Psoas muscle (tissue), 8 donors: ENCODE data around the gene SF3B2. TPM values are rescaled to one million over a fixed set of nuclear protein-coding genes. Genes with fewer than 3 reads are reported as not detected.

Source experiments
- ATAC-seq, 4 donors: fragments of 200-7000 bp; cut with Tn5 transposase; one replicate each; pipeline ENCODE4 v1.9.1; 2020; ENCODE audit warnings: moderate library complexity in 3 of 4, mild to moderate bottlenecking in 2 of 4
- DNase-seq, 2 donors: peaks; one replicate each; pipeline ENCODE4 v3.0.0-alpha.2; 2020
- H3K27ac ChIP-seq: fragments of 200-600 bp; one replicate; pipeline ENCODE4 v1.8.0; 2022
- H3K27me3 ChIP-seq, 3 donors: fragments of 200-600 bp in 1 of 3; one replicate each; pipeline versions ENCODE4 v1.6.1 to v1.8.0; 2013 to 2022; ENCODE audit warnings: low read length in 2 of 3, mild to moderate bottlenecking in 2 of 3, moderate library complexity in 1 of 3; ENCODE audit not compliant: insufficient read depth in 3 of 3
- H3K36me3 ChIP-seq, 2 donors: fragments of 200-600 bp in 1 of 2; one replicate each; pipeline versions ENCODE4 v1.6.1 to v1.8.0; 2013 to 2022; ENCODE audit warnings: low read depth in 1 of 2, mild to moderate bottlenecking in 1 of 2, moderate library complexity in 1 of 2; ENCODE audit not compliant: insufficient read depth in 1 of 2
- H3K4me1 ChIP-seq: fragments of 200-600 bp; one replicate; pipeline ENCODE4 v1.8.0; 2022
- H3K4me3 ChIP-seq: fragments of 200-600 bp; one replicate; pipeline ENCODE4 v1.8.0; 2022; ENCODE audit warnings: mild to moderate bottlenecking
- H3K9me3 ChIP-seq: fragments of 200-600 bp; one replicate; pipeline ENCODE4 v1.8.0; 2022
- WGBS, 3 donors: extraction: QIAGEN DNeasy Blood & Tissue Kit; methylation state at CpG; one replicate each; pipeline versions ENCODE4 v1.1.6 to v1.1.7; 2013; 5-methylcytosine and 5-hydroxymethylcytosine counted together
- intact Hi-C, 2 donors: fragments of 100-400 bp; cut with DNase I; formaldehyde crosslinking; loops; one replicate each; pipeline versions ENCODE4 v1.11.0 to v1.14.2; 2022
- polyA plus RNA-seq, 3 donors: library from polyadenylated mRNA; stranded (reverse); fragments of 200-250 nt; gene quantifications; one replicate each; pipeline ENCODE4 v1.2.3, GENCODE V29; 2013
- total RNA-seq, 4 donors: library from RNA; stranded (reverse); fragmentation: NEBNext Ultra II Directional in 2 of 4; extraction: Animal tissue kit (Norgen Biotek cat#: 25700) in 2 of 4; gene quantifications; one replicate each; pipeline versions ENCODE4 v1.2.1 to v1.2.4, GENCODE V29; 2021 to 2023
- TF ChIP-seq, protein P1 (sequence below): fragments of 200-600 bp; IDR thresholded peaks from one replicate; pipeline ENCODE4 v1.8.0; 2022; ENCODE audit warnings: antibody characterized with exemption
- donor health status: healthy with polysubstance abuse.
- donor health status: DM: no; HTN: no; CAD: no; lungs with moderate emphysema.
- donor health status: Bipolar disorder and iron deficiency.
- donor health status: healthy.
- donor health status: DM: yes; HTN: yes; CAD: no.
- donor health status: DM: no; HTN: no; CAD: no.
- donor health status: DM: no; HTN: no; CAD: no.
- donor health status: DM: yes; HTN: yes; CAD: no.

The SF3B2 gene
- total and polyA plus RNA-seq, 7 donors = 62.8 to 135 (median 90.8) TPM

GRCh38 chr11:66050581-66051231, 1.5 kb upstream of the SF3B2 start:
- TF ChIP-seq, protein P1, sequence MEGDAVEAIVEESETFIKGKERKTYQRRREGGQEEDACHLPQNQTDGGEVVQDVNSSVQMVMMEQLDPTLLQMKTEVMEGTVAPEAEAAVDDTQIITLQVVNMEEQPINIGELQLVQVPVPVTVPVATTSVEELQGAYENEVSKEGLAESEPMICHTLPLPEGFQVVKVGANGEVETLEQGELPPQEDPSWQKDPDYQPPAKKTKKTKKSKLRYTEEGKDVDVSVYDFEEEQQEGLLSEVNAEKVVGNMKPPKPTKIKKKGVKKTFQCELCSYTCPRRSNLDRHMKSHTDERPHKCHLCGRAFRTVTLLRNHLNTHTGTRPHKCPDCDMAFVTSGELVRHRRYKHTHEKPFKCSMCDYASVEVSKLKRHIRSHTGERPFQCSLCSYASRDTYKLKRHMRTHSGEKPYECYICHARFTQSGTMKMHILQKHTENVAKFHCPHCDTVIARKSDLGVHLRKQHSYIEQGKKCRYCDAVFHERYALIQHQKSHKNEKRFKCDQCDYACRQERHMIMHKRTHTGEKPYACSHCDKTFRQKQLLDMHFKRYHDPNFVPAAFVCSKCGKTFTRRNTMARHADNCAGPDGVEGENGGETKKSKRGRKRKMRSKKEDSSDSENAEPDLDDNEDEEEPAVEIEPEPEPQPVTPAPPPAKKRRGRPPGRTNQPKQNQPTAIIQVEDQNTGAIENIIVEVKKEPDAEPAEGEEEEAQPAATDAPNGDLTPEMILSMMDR = no peak
- intact Hi-C loops = no loop called here
- DNase-seq = no peak
- Histone ChIP-seq H3K4me1 (peaks cover 5% of the 10 kb centered on the region), H3K27me3 (peaks cover 0 to 7% (median 4%) of the 10 kb centered on the region in 3 donors), H3K27ac (peak overlapping the region; percentile 84), H3K4me3 (no peak overlapping the region), H3K9me3 (no peaks in the 10 kb centered on the region), H3K36me3 (peaks cover 0 to 26% of the 10 kb centered on the region in 2 donors)
- WGBS, 3 donors = 80 to 85% (median 83%) methylated on average over 5 of the region's 5 CpGs
- no peak for ATAC-seq

GRCh38 chr11:66051371-66051765, 796 bp upstream of the SF3B2 start:
- WGBS, 3 donors = 23 to 26% (median 25%) methylated on average over 12 of the region's 12 CpGs

GRCh38 chr11:66052664-66052982, 459 bp downstream of the SF3B2 start:
- TF ChIP-seq, protein P1 = no peak
- intact Hi-C loops = no loop called here
- H3K27me3 ChIP-seq = peaks cover 0 to 7% (median 4%) of the 10 kb centered on the region in 3 donors
- peaks cover 5% of the 10 kb centered on the region for H3K4me1 ChIP-seq
- peak overlapping the region; percentile 94 for H3K4me3 ChIP-seq
- DNase-seq = no peak
- peak overlapping the region; percentile 84 for H3K27ac ChIP-seq
- 1% methylated on average over 17 of the region's 17 CpGs for WGBS, 3 donors
- ATAC-seq = peak in 1 of 4 donors; percentile 0
- H3K36me3 ChIP-seq = peaks cover 0 to 45% of the 10 kb centered on the region in 2 donors
- no peaks in the 10 kb centered on the region for H3K9me3 ChIP-seq

More at GRCh38 chr11:66051371-66051765, 796 bp upstream of the SF3B2 start:
- intact Hi-C loops = no loop called here
- H3K27me3 ChIP-seq = peaks cover 0 to 7% (median 4%) of the 10 kb centered on the region in 3 donors
- peaks cover 5% of the 10 kb centered on the region for H3K4me1 ChIP-seq
- DNase-seq = no peak
- TF ChIP-seq, protein P1 = no peak
- H3K9me3 ChIP-seq = no peaks in the 10 kb centered on the region
- peaks cover 0 to 33% of the 10 kb centered on the region in 2 donors for H3K36me3 ChIP-seq
- H3K27ac ChIP-seq = peak overlapping the region; percentile 84
- H3K4me3 ChIP-seq = peak overlapping the region; percentile 94
- ATAC-seq = no peak

DNA sequence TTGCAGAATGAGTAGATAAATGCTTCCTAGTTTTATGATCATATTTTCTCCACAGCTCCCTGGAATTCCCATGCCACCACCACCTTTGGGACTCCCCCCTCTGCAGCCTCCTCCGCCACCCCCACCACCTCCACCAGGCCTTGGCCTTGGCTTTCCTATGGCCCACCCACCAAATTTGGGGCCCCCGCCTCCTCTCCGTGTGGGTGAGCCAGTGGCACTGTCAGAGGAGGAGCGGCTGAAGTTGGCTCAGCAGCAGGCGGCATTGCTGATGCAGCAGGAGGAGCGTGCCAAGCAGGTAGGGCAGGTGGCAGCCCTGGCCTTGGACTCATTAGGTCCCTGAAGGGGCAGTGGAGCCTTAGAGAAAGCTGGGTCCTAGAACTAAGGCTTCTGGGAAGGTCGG, 2.9 kb downstream of the SF3B2 start:
- Histone ChIP-seq H3K36me3 (peaks cover 5 to 69% of the 10 kb centered on the region in 2 donors), H3K9me3 (no peaks in the 10 kb centered on the region), H3K4me1 (peaks cover 5% of the 10 kb centered on the region), H3K27me3 (no peaks in the 10 kb centered on the region), H3K4me3 (no peak overlapping the region), H3K27ac (no peak overlapping the region)
- TF ChIP-seq, protein P1 = no peak
- no peak for ATAC-seq
- intact Hi-C loops = no loop called here
- no peak for DNase-seq
- 91 to 92% (median 91%) methylated on average over 7 of the region's 7 CpGs for WGBS, 3 donors

GRCh38 chr11:66056501-66056900, 4.3 kb downstream of the SF3B2 start:
- H3K9me3 ChIP-seq = no peaks in the 10 kb centered on the region
- no peak overlapping the region for H3K4me3 ChIP-seq
- intact Hi-C loops = no loop called here
- ATAC-seq (no peak), DNase-seq (no peak)
- H3K27me3 ChIP-seq = no peaks in the 10 kb centered on the region
- peaks cover 5% of the 10 kb centered on the region for H3K4me1 ChIP-seq
- WGBS, 3 donors = 41 to 59% (median 51%) methylated on average over 7 of the region's 7 CpGs
- H3K36me3 ChIP-seq = peaks cover 16 to 84% of the 10 kb centered on the region in 2 donors
- TF ChIP-seq, protein P1 = no peak
- no peak overlapping the region for H3K27ac ChIP-seq
